IPS-15b (cell line): Measurements from ENCODE around the gene RALGPS2.
A peak's percentile ranks its signal among the peaks of the same experiment; 100 is the strongest.
"Not testable (repeated sequence)": the region's sequence is repeated elsewhere in the genome, so short reads cannot be mapped to it uniquely, and the experiment has no call there.

Experiments used
- H3K27me3 ChIP-seq: one replicate; pipeline ENCODE4 v1.6.1; 2013; ENCODE audit warnings: low read length; ENCODE audit not compliant: control insufficient read depth, insufficient read depth
- H3K36me3 ChIP-seq: one replicate; pipeline ENCODE4 v1.6.1; 2013; ENCODE audit warnings: low read length; ENCODE audit not compliant: control insufficient read depth, insufficient read depth
- H3K4me1 ChIP-seq: one replicate; pipeline ENCODE4 v1.6.1; 2013; ENCODE audit warnings: mild to moderate bottlenecking, low read length; ENCODE audit not compliant: control insufficient read depth, insufficient read depth
- H3K4me3 ChIP-seq: one replicate; pipeline ENCODE4 v1.5.1; 2013; ENCODE audit warnings: low read depth, low read length
- H3K9ac ChIP-seq: one replicate; pipeline ENCODE4 v1.6.1; 2013; ENCODE audit warnings: low read depth, mild to moderate bottlenecking, low read length
- H3K9me3 ChIP-seq: one replicate; pipeline ENCODE4 v1.6.1; 2013; ENCODE audit warnings: mild to moderate bottlenecking, low read length; ENCODE audit not compliant: control insufficient read depth, insufficient read depth

Gene RALGPS2

GRCh38 chr1:178941261-178941689 is 216.2 kb downstream of the RALGPS2 start:
- H3K27me3 ChIP-seq = peaks cover 3% of the 10 kb centered on the region
- no peak overlapping the region for H3K9ac ChIP-seq
- peaks cover 4% of the 10 kb centered on the region for H3K4me1 ChIP-seq
- H3K9me3 ChIP-seq = no peaks in the 10 kb centered on the region
- no peaks in the 10 kb centered on the region for H3K36me3 ChIP-seq
- H3K4me3 ChIP-seq = no peak overlapping the region

DNA sequence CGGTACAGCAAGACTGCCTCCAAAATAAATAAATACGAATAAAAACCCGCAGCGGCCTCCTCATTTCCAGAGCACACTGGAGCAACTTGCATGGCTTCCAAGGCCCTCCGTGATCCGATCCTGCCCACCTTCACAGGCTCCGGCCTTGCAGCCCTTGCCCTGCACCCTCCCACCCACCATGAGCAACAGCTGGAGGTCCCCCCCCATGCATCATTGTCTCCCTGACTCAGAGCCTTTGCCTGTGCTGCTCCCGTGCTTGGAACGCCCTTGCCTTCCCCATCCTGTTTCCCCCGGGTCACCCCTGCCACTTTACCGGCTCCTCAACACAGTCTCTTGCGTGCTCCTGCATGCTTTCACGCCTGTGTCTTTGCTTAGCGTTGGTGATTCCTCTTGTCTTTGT is 216.8 kb downstream of the RALGPS2 start:
- Histone ChIP-seq H3K4me3 (no peak overlapping the region), H3K36me3 (no peaks in the 10 kb centered on the region), H3K9ac (no peak overlapping the region), H3K9me3 (no peaks in the 10 kb centered on the region), H3K27me3 (peaks cover 3% of the 10 kb centered on the region), H3K4me1 (peaks cover 4% of the 10 kb centered on the region)

GRCh38 chr1:178942285-178943198 is 217.5 kb downstream of the RALGPS2 start:
- Histone ChIP-seq H3K4me1 (peaks cover 4% of the 10 kb centered on the region), H3K36me3 (no peaks in the 10 kb centered on the region), H3K9me3 (no peaks in the 10 kb centered on the region), H3K9ac (no peak overlapping the region), H3K4me3 (no peak overlapping the region), H3K27me3 (peaks cover 3% of the 10 kb centered on the region)

GRCh38 chr1:178944729-178945128 is 219.7 kb downstream of the RALGPS2 start:
- Histone ChIP-seq H3K4me3 (no peak overlapping the region), H3K4me1 (peaks cover 4% of the 10 kb centered on the region), H3K27me3 (peaks cover 3% of the 10 kb centered on the region), H3K9ac (no peak overlapping the region), H3K36me3 (no peaks in the 10 kb centered on the region), H3K9me3 (no peaks in the 10 kb centered on the region)

DNA sequence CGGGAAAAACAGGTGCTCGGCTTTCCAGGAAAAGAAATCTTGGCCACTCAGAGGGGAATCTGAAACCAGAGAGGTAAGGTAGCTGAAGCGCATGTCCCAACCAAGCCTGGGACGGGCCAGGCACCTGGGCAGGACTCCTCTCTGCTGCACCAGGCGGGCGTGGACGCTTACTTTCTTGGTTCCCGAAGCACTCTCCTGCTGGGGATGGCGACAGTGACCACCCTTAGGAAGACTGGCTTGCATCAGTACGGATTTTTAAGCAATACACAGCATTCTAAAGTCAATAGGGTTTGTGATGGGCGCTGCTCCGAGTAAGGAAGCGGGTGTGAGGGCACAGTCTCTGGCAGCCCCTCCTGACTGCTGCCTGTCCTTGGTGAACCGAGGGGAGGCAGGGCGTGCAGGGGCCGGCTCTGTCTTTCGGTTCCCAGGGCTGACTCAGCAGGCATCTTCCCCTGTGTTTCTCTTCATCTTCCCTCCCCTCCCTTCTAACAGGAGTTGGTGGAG is 220.8 kb downstream of the RALGPS2 start:
- peak overlapping the region; percentile 12 for H3K4me3 ChIP-seq
- H3K9me3 ChIP-seq = no peaks in the 10 kb centered on the region
- H3K4me1 ChIP-seq = peaks cover 4% of the 10 kb centered on the region
- no peaks in the 10 kb centered on the region for H3K36me3 ChIP-seq
- peaks cover 3% of the 10 kb centered on the region for H3K27me3 ChIP-seq
- no peak overlapping the region for H3K9ac ChIP-seq

GRCh38 chr1:178946416-178946815 is 221.4 kb downstream of the RALGPS2 start:
- no peaks in the 10 kb centered on the region for H3K36me3 ChIP-seq
- peak overlapping the region; percentile 12 for H3K4me3 ChIP-seq
- H3K4me1 ChIP-seq = peaks cover 4% of the 10 kb centered on the region
- H3K27me3 ChIP-seq = peaks cover 3% of the 10 kb centered on the region
- no peak overlapping the region for H3K9ac ChIP-seq
- no peaks in the 10 kb centered on the region for H3K9me3 ChIP-seq

DNA sequence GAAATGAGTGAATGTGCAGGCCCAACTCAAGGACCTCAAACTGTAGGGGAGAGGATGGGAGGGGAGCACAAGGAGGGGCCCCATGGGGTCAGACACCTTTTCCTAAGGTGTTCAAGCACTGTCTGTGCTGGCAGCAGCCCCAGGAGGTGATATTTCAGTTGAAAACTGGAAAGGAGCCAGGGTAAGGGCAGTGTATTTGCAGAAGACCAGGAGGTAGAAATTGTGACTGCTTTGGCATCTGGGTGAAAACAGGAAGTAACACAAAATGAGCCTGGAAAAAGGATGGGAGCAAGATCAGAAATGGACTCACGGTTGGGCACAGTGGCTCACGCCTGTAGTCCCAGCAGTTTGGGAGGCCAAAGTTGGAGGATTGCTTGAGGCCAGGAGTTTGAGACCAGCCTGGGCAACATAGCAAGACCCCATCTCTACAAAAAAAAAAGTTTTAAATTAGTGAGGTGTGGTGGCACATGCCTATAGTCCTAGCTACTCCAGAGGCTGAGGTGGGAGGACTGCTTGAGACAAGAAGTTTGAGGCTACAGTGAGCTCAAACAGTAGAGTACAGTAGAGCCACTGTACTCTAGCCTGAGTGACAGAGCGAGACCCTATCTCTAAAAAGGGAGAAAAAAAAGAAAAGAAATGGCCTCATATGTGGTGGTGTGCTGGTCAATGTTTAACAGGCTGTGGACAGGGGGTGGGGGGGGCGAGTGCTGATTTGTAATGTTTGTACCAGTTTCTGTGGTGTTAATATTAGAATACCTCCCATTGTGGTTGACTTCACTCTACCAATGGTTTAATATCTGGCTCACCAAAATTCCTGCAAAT is 222.0 kb downstream of the RALGPS2 start:
- Histone ChIP-seq H3K4me3 (no peak overlapping the region), H3K27me3 (peaks cover 3% of the 10 kb centered on the region), H3K36me3 (no peaks in the 10 kb centered on the region), H3K9ac (no peak overlapping the region), H3K9me3 (no peaks in the 10 kb centered on the region), H3K4me1 (peaks cover 4% of the 10 kb centered on the region)

GRCh38 chr1:178947677-178947981 is 222.6 kb downstream of the RALGPS2 start:
- H3K4me3 ChIP-seq = no peak overlapping the region
- no peaks in the 10 kb centered on the region for H3K9me3 ChIP-seq
- H3K9ac ChIP-seq = no peak overlapping the region
- H3K4me1 ChIP-seq = peaks cover 4% of the 10 kb centered on the region
- no peaks in the 10 kb centered on the region for H3K36me3 ChIP-seq
- no peaks in the 10 kb centered on the region for H3K27me3 ChIP-seq

DNA sequence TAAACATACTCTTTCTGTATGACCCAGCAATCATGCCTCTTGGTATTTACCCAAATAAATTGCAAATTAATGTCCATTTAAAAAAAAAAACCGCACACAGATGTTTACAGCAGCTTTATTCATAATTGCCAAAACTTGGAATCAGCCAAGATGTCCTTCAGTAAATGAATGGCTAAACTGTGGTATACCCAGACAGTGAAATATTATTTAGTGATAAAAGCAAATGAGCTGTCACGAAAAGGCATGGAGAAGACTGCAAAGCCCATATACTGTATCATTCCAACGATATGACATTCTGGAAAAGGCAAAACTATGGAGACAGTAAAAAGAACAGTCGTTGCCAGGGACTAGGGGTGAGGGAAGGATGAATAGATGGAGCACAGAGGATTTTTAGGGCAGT is 223.6 kb downstream of the RALGPS2 start:
- H3K4me3 ChIP-seq = no peak overlapping the region
- peaks cover 4% of the 10 kb centered on the region for H3K4me1 ChIP-seq
- no peaks in the 10 kb centered on the region for H3K36me3 ChIP-seq
- no peak overlapping the region for H3K9ac ChIP-seq
- H3K9me3 ChIP-seq = no peaks in the 10 kb centered on the region
- H3K27me3 ChIP-seq = no peaks in the 10 kb centered on the region

- H3K36me3 ChIP-seq, H3K4me1 ChIP-seq, H3K4me3 ChIP-seq, H3K27me3 ChIP-seq, H3K9me3 ChIP-seq, H3K9ac ChIP-seq: not testable (repeated sequence)
These were observed 224.8 kb downstream of the RALGPS2 start for GRCh38 chr1:178949866-178950265.

GRCh38 chr1:178951600-178951999 is 226.6 kb downstream of the RALGPS2 start:
- no peak overlapping the region for H3K4me3 ChIP-seq
- no peaks in the 10 kb centered on the region for H3K9me3 ChIP-seq
- no peak overlapping the region for H3K9ac ChIP-seq
- H3K4me1 ChIP-seq = no peaks in the 10 kb centered on the region
- H3K36me3 ChIP-seq = no peaks in the 10 kb centered on the region
- peaks cover 2% of the 10 kb centered on the region for H3K27me3 ChIP-seq
